ENCODE data around the gene DIO3. TPM values are rescaled to one million over a fixed set of nuclear protein-coding genes. Genes with fewer than 3 reads are reported as not detected.

The DIO3 gene
- polyA plus RNA-seq, 1 donor from 2014 or later, result 49.2 TPM

GRCh38 chr14:101539880-101540279 is 21.4 kb upstream of the DIO3 start:
- H3K27me3 ChIP-seq (ENCODE audit: insufficient read depth, low read depth, low read length), result no peaks in the 10 kb centered on the region
- H3K9me3 ChIP-seq (ENCODE audit: low read length), result no peaks in the 10 kb centered on the region
- TF ChIP-seq EZH2 (IDR thresholded peaks at IDR 0.05; ENCODE audit: borderline replicate concordance, insufficient read depth, low read length, poor library complexity, severe bottlenecking) (no peak), POLR2AphosphoS5 (IDR thresholded peaks at IDR 0.05) (no peak), REST (IDR thresholded peaks at IDR 0.05; ENCODE audit: borderline replicate concordance) (no peak), CTCF (IDR thresholded peaks at IDR 0.05; ENCODE audit: poor library complexity, severe bottlenecking) (no peak), TAF1 (IDR thresholded peaks at IDR 0.05; ENCODE audit: low read depth) (no peak), RAD21 (conservative IDR thresholded peaks at IDR 0.05) (no peak), EP300 (conservative IDR thresholded peaks at IDR 0.05; ENCODE audit: poor library complexity, severe bottlenecking) (no peak), MXI1 (conservative IDR thresholded peaks at IDR 0.05; ENCODE audit: poor library complexity, severe bottlenecking) (no peak), SMC3 (conservative IDR thresholded peaks at IDR 0.05; ENCODE audit: poor library complexity) (no peak)
- no peaks in the 10 kb centered on the region for H4K20me1 ChIP-seq (ENCODE audit: insufficient read depth)
- no peak overlapping the region for H3K9ac ChIP-seq (ENCODE audit: low read length)
- no peak overlapping the region for H2AFZ ChIP-seq (ENCODE audit: low read depth, low read length)
- H3F3A ChIP-seq (ENCODE audit: insufficient read depth, low read length, poor library complexity, severe bottlenecking), result no peaks in the 10 kb centered on the region
- no peak overlapping the region for H3K4me3 ChIP-seq (ENCODE audit: low read length)
- no peaks in the 10 kb centered on the region for H3K79me2 ChIP-seq (replicated peaks; ENCODE audit: insufficient read depth, low read length)
- no peak overlapping the region for H3K27ac ChIP-seq (ENCODE audit: low read length)
- H3K9me2 ChIP-seq (ENCODE audit: insufficient read depth, low read length), result no peaks in the 10 kb centered on the region
- no peaks in the 10 kb centered on the region for H3K36me3 ChIP-seq (ENCODE audit: insufficient read depth, low read length)
- no peak overlapping the region for H3K4me2 ChIP-seq (ENCODE audit: low read length)

- TF ChIP-seq EP300 (conservative IDR thresholded peaks at IDR 0.05; ENCODE audit: poor library complexity, severe bottlenecking) (no peak), RAD21 (conservative IDR thresholded peaks at IDR 0.05) (no peak), EZH2 (IDR thresholded peaks at IDR 0.05; ENCODE audit: borderline replicate concordance, insufficient read depth, low read length, poor library complexity, severe bottlenecking) (no peak), REST (IDR thresholded peaks at IDR 0.05; ENCODE audit: borderline replicate concordance) (no peak), POLR2AphosphoS5 (IDR thresholded peaks at IDR 0.05) (no peak), SMC3 (conservative IDR thresholded peaks at IDR 0.05; ENCODE audit: poor library complexity) (no peak), MXI1 (conservative IDR thresholded peaks at IDR 0.05; ENCODE audit: poor library complexity, severe bottlenecking) (no peak), TAF1 (IDR thresholded peaks at IDR 0.05; ENCODE audit: low read depth) (no peak), CTCF (IDR thresholded peaks at IDR 0.05; ENCODE audit: poor library complexity, severe bottlenecking) (no peak)
- H3K9me3 ChIP-seq (ENCODE audit: low read length), result no peaks in the 10 kb centered on the region
These were observed 20.5 kb upstream of the DIO3 start for GRCh38 chr14:101540481-101541462.

More at GRCh38 chr14:101540481-101541462, 20.5 kb upstream of the DIO3 start:
- no peak overlapping the region for H3K9ac ChIP-seq (ENCODE audit: low read length)
- H2AFZ ChIP-seq (ENCODE audit: low read depth, low read length), result no peak overlapping the region
- H3K4me3 ChIP-seq (ENCODE audit: low read length), result no peak overlapping the region
- H3K9me2 ChIP-seq (ENCODE audit: insufficient read depth, low read length), result no peaks in the 10 kb centered on the region
- H3K36me3 ChIP-seq (ENCODE audit: insufficient read depth, low read length), result no peaks in the 10 kb centered on the region
- no peak overlapping the region for H3K4me2 ChIP-seq (ENCODE audit: low read length)
- H4K20me1 ChIP-seq (ENCODE audit: insufficient read depth), result no peaks in the 10 kb centered on the region
- no peak overlapping the region for H3K27ac ChIP-seq (ENCODE audit: low read length)
- no peaks in the 10 kb centered on the region for H3K27me3 ChIP-seq (ENCODE audit: insufficient read depth, low read depth, low read length)
- no peaks in the 10 kb centered on the region for H3K79me2 ChIP-seq (replicated peaks; ENCODE audit: insufficient read depth, low read length)
- no peaks in the 10 kb centered on the region for H3F3A ChIP-seq (ENCODE audit: insufficient read depth, low read length, poor library complexity, severe bottlenecking)

All from neural cell (in vitro differentiated cells).